Naive thymus-derived CD8-positive, alpha-beta T cell (primary cell): ENCODE data around the gene RTP3. TPM values are rescaled to one million over a fixed set of nuclear protein-coding genes. Genes with fewer than 3 reads are reported as not detected.
A peak's percentile ranks its signal among the peaks of the same experiment; 100 is the strongest.

ENCODE experiments used
- ATAC-seq, 2 donors: fragments of 150-1000 bp; cut with Tn5 transposase in 1 of 2; sonication (Bioruptor Pico), chemical (Tn5 transposase) in 1 of 2; 1 replicate in 1 of 2; 2 replicates in 1 of 2; pipeline ENCODE4 v1.10.0; 2021; ENCODE audit warnings: mild to moderate bottlenecking in 2 of 2, moderate library complexity in 2 of 2
- POLR2A ChIA-PET: fragments of 350-600 bp; sonication (Branson Sonifier 250); formaldehyde crosslinking; loops from one replicate; lab custom pipeline; 2021; ENCODE audit warnings: antibody characterized with exemption; lab: Charles Lee
- DNase-seq, 10 donors: peaks; one replicate each; pipeline versions ENCODE4 v3.0.0 to v3.0.0-alpha.2; 2020 to 2022
- H3K27ac Mint-ChIP-seq, 10 donors: one replicate each; pipeline ENCODE4 v1.8.0; 2020 to 2022; ENCODE audit warnings: mild to moderate bottlenecking in 10 of 10, mixed read lengths in 10 of 10, moderate library complexity in 4 of 10, inconsistent platforms in 1 of 10
- H3K27me3 Mint-ChIP-seq, 5 donors: one replicate each; pipeline ENCODE4 v1.8.0; 2021 to 2022; ENCODE audit warnings: mixed read lengths in 5 of 5
- H3K36me3 Mint-ChIP-seq, 3 donors: one replicate each; pipeline ENCODE4 v1.8.0; 2020 to 2022; ENCODE audit warnings: mixed read lengths in 3 of 3, mild to moderate bottlenecking in 2 of 3, inconsistent platforms in 1 of 3
- H3K4me1 Mint-ChIP-seq, 4 donors: one replicate each; pipeline ENCODE4 v1.8.0; 2021 to 2022; ENCODE audit warnings: mixed read lengths in 4 of 4
- H3K4me3 Mint-ChIP-seq, 10 donors: one replicate each; pipeline ENCODE4 v1.8.0; 2020 to 2022; ENCODE audit warnings: mild to moderate bottlenecking in 10 of 10, mixed read lengths in 10 of 10, moderate library complexity in 6 of 10, inconsistent platforms in 1 of 10
- H3K9me3 Mint-ChIP-seq, 9 donors: one replicate each; pipeline ENCODE4 v1.8.0; 2020 to 2022; ENCODE audit warnings: mixed read lengths in 9 of 9, mild to moderate bottlenecking in 3 of 9, inconsistent platforms in 1 of 9, moderate library complexity in 1 of 9
- polyA plus RNA-seq, 3 donors: library from polyadenylated mRNA; unstranded; fragments of 300-500 nt; fragmentation: Illumina TruSeq; gene quantifications; one replicate each; pipeline ENCODE4 v1.2.3, GENCODE V29; 2021
- total RNA-seq, 8 experiments: library from RNA in 2 of 8; stranded (reverse) in 2 of 8; gene quantifications; one replicate each; pipeline ENCODE4 v1.2.3 and lab custom pipeline; 2021 to 2026

The RTP3 gene
- total and polyA plus RNA-seq, 5 experiments from 2014 or later: not detected

GRCh38 chr3:46472736-46473135, 25.0 kb upstream of the RTP3 start:
- Mint-ChIP-seq H3K27me3 (peaks cover 7 to 32% (median 15%) of the 10 kb centered on the region in 5 donors), H3K4me1 (no peaks in the 10 kb centered on the region), H3K36me3 (peaks cover 0 to 14% (median 0%) of the 10 kb centered on the region in 3 donors), H3K4me3 (no peak overlapping the region), H3K27ac (no peak overlapping the region), H3K9me3 (peaks cover 3 to 24% (median 15%) of the 10 kb centered on the region in 9 donors)
- DNase-seq: no peak
- no peak for ATAC-seq
- POLR2A ChIA-PET: no interaction called here

GRCh38 chr3:46477145-46477544, 20.6 kb upstream of the RTP3 start:
- peaks cover 11 to 38% (median 17%) of the 10 kb centered on the region in 5 donors for H3K27me3 Mint-ChIP-seq
- peaks cover 0 to 14% (median 0%) of the 10 kb centered on the region in 3 donors for H3K36me3 Mint-ChIP-seq
- DNase-seq (no peak), ATAC-seq (no peak)
- peaks cover 3 to 24% (median 15%) of the 10 kb centered on the region in 9 donors for H3K9me3 Mint-ChIP-seq
- no peak overlapping the region for H3K4me3 Mint-ChIP-seq
- H3K4me1 Mint-ChIP-seq: no peaks in the 10 kb centered on the region
- POLR2A ChIA-PET: no interaction called here
- H3K27ac Mint-ChIP-seq: no peak overlapping the region

- ATAC-seq (no peak), DNase-seq (no peak)
- peaks cover 3 to 24% (median 15%) of the 10 kb centered on the region in 9 donors for H3K9me3 Mint-ChIP-seq
- H3K4me3 Mint-ChIP-seq: no peak overlapping the region
- H3K27me3 Mint-ChIP-seq: peaks cover 10 to 33% (median 16%) of the 10 kb centered on the region in 5 donors
- H3K4me1 Mint-ChIP-seq: no peaks in the 10 kb centered on the region
- no peak overlapping the region for H3K27ac Mint-ChIP-seq
- POLR2A ChIA-PET: no interaction called here
- H3K36me3 Mint-ChIP-seq: peaks cover 0 to 14% (median 0%) of the 10 kb centered on the region in 3 donors
Observed at GRCh38 chr3:46477756-46478155, 20.0 kb upstream of the RTP3 start.

- no peak for DNase-seq
- Mint-ChIP-seq H3K36me3 (peaks cover 0 to 14% (median 0%) of the 10 kb centered on the region in 3 donors), H3K27me3 (peaks cover 6 to 28% (median 12%) of the 10 kb centered on the region in 5 donors), H3K27ac (no peak overlapping the region), H3K4me1 (no peaks in the 10 kb centered on the region), H3K9me3 (peaks cover 3 to 24% (median 15%) of the 10 kb centered on the region in 9 donors), H3K4me3 (no peak overlapping the region)
- no peak for ATAC-seq
- POLR2A ChIA-PET: no interaction called here
Observed at GRCh38 chr3:46478341-46478740, 19.4 kb upstream of the RTP3 start.

GRCh38 chr3:46479021-46479420, 18.8 kb upstream of the RTP3 start:
- Mint-ChIP-seq H3K27me3 (peaks cover 4 to 21% (median 8%) of the 10 kb centered on the region in 5 donors), H3K27ac (no peak overlapping the region), H3K9me3 (peaks cover 3 to 19% (median 14%) of the 10 kb centered on the region in 9 donors), H3K4me1 (no peaks in the 10 kb centered on the region), H3K4me3 (no peak overlapping the region), H3K36me3 (peaks cover 0 to 14% (median 0%) of the 10 kb centered on the region in 3 donors)
- DNase-seq (no peak), ATAC-seq (no peak)
- POLR2A ChIA-PET: no interaction called here

- POLR2A ChIA-PET: no interaction called here
- DNase-seq: no peak
- peaks cover 0 to 12% (median 8%) of the 10 kb centered on the region in 9 donors for H3K9me3 Mint-ChIP-seq
- H3K4me3 Mint-ChIP-seq: no peak overlapping the region
- peaks cover 0 to 8% (median 0%) of the 10 kb centered on the region in 3 donors for H3K36me3 Mint-ChIP-seq
- H3K27me3 Mint-ChIP-seq: peaks cover 4 to 21% (median 8%) of the 10 kb centered on the region in 5 donors
- ATAC-seq: no peak
- H3K4me1 Mint-ChIP-seq: no peaks in the 10 kb centered on the region
- no peak overlapping the region for H3K27ac Mint-ChIP-seq
Observed at GRCh38 chr3:46479696-46480095, 18.1 kb upstream of the RTP3 start.

GRCh38 chr3:46480491-46481195, 17.1 kb upstream of the RTP3 start:
- POLR2A ChIA-PET: no interaction called here
- no peak for DNase-seq
- Mint-ChIP-seq H3K4me3 (no peak overlapping the region), H3K9me3 (peaks cover 0 to 2% (median under 1%) of the 10 kb centered on the region in 9 donors), H3K36me3 (no peaks in the 10 kb centered on the region), H3K27me3 (peaks cover 0 to 21% (median 8%) of the 10 kb centered on the region in 5 donors), H3K4me1 (no peaks in the 10 kb centered on the region), H3K27ac (peak overlapping the region in 1 of 10 donors; percentile 41)
- no peak for ATAC-seq

GRCh38 chr3:46481636-46482035, 16.1 kb upstream of the RTP3 start:
- ATAC-seq (no peak), DNase-seq (no peak)
- Mint-ChIP-seq H3K36me3 (no peaks in the 10 kb centered on the region), H3K27me3 (peaks cover 0 to 21% (median 8%) of the 10 kb centered on the region in 5 donors), H3K9me3 (no peaks in the 10 kb centered on the region), H3K4me1 (no peaks in the 10 kb centered on the region), H3K27ac (no peak overlapping the region), H3K4me3 (no peak overlapping the region)
- POLR2A ChIA-PET: no interaction called here

GRCh38 chr3:46482632-46483350, 15.0 kb upstream of the RTP3 start:
- DNase-seq (no peak), ATAC-seq (no peak)
- POLR2A ChIA-PET: no interaction called here
- H3K4me1 Mint-ChIP-seq: no peaks in the 10 kb centered on the region
- no peaks in the 10 kb centered on the region for H3K36me3 Mint-ChIP-seq
- H3K4me3 Mint-ChIP-seq: no peak overlapping the region
- no peak overlapping the region for H3K27ac Mint-ChIP-seq
- H3K27me3 Mint-ChIP-seq: peaks cover 0 to 16% (median 7%) of the 10 kb centered on the region in 5 donors
- H3K9me3 Mint-ChIP-seq: no peaks in the 10 kb centered on the region

GRCh38 chr3:46483825-46484224, 14.0 kb upstream of the RTP3 start:
- peaks cover 0 to 6% (median 4%) of the 10 kb centered on the region in 4 donors for H3K4me1 Mint-ChIP-seq
- H3K27me3 Mint-ChIP-seq: peaks cover 0 to 9% (median 4%) of the 10 kb centered on the region in 5 donors
- DNase-seq (no peak), ATAC-seq (no peak)
- no peak overlapping the region for H3K4me3 Mint-ChIP-seq
- H3K9me3 Mint-ChIP-seq: no peaks in the 10 kb centered on the region
- POLR2A ChIA-PET: no interaction called here
- no peak overlapping the region for H3K27ac Mint-ChIP-seq
- H3K36me3 Mint-ChIP-seq: no peaks in the 10 kb centered on the region

GRCh38 chr3:46484388-46484787, 13.4 kb upstream of the RTP3 start:
- DNase-seq: no peak
- no peaks in the 10 kb centered on the region for H3K9me3 Mint-ChIP-seq
- H3K4me3 Mint-ChIP-seq: no peak overlapping the region
- H3K36me3 Mint-ChIP-seq: no peaks in the 10 kb centered on the region
- peaks cover 2 to 11% (median 9%) of the 10 kb centered on the region in 4 donors for H3K4me1 Mint-ChIP-seq
- POLR2A ChIA-PET: no interaction called here
- peaks cover 0 to 9% (median 4%) of the 10 kb centered on the region in 5 donors for H3K27me3 Mint-ChIP-seq
- no peak for ATAC-seq
- H3K27ac Mint-ChIP-seq: no peak overlapping the region

- Mint-ChIP-seq H3K4me3 (no peak overlapping the region), H3K27ac (peak overlapping the region in 1 of 10 donors; percentile 11), H3K36me3 (no peaks in the 10 kb centered on the region), H3K4me1 (peaks cover 2 to 17% (median 12%) of the 10 kb centered on the region in 4 donors), H3K9me3 (no peaks in the 10 kb centered on the region), H3K27me3 (peaks cover 0 to 1% (median 0%) of the 10 kb centered on the region in 5 donors)
- DNase-seq (no peak), ATAC-seq (no peak)
- POLR2A ChIA-PET: no interaction called here
Observed at GRCh38 chr3:46484911-46485778, 12.6 kb upstream of the RTP3 start.
